ENCODE data around the gene CUL9.

DNA sequence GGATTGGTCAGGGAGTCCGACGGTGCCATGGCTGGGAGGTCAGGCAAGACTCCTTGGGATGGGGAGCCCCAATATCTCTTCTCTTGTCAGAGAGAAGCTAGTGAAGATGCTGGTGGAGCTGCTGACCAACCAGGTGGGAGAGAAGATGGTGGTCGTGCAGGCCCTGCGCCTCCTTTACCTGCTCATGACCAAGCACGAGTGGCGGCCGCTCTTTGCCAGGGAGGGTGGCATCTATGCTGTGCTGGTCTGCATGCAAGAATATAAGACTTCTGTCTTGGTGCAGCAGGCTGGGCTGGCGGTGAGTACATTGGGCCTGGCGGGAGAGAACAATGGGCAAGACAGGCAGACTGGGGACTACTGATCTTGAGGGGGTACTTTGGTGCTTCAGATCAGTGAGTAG, 10.9 kb downstream of the CUL9 start:
- no peak for TF ChIP-seq POLR2AphosphoS5 (IDR thresholded peaks at IDR 0.05; ENCODE audit: low read depth)
- TF ChIP-seq, protein P1, sequence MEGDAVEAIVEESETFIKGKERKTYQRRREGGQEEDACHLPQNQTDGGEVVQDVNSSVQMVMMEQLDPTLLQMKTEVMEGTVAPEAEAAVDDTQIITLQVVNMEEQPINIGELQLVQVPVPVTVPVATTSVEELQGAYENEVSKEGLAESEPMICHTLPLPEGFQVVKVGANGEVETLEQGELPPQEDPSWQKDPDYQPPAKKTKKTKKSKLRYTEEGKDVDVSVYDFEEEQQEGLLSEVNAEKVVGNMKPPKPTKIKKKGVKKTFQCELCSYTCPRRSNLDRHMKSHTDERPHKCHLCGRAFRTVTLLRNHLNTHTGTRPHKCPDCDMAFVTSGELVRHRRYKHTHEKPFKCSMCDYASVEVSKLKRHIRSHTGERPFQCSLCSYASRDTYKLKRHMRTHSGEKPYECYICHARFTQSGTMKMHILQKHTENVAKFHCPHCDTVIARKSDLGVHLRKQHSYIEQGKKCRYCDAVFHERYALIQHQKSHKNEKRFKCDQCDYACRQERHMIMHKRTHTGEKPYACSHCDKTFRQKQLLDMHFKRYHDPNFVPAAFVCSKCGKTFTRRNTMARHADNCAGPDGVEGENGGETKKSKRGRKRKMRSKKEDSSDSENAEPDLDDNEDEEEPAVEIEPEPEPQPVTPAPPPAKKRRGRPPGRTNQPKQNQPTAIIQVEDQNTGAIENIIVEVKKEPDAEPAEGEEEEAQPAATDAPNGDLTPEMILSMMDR (IDR thresholded peaks at IDR 0.05; ENCODE audit: insufficient read depth, low read length): no peak
- TF ChIP-seq, protein P2, sequence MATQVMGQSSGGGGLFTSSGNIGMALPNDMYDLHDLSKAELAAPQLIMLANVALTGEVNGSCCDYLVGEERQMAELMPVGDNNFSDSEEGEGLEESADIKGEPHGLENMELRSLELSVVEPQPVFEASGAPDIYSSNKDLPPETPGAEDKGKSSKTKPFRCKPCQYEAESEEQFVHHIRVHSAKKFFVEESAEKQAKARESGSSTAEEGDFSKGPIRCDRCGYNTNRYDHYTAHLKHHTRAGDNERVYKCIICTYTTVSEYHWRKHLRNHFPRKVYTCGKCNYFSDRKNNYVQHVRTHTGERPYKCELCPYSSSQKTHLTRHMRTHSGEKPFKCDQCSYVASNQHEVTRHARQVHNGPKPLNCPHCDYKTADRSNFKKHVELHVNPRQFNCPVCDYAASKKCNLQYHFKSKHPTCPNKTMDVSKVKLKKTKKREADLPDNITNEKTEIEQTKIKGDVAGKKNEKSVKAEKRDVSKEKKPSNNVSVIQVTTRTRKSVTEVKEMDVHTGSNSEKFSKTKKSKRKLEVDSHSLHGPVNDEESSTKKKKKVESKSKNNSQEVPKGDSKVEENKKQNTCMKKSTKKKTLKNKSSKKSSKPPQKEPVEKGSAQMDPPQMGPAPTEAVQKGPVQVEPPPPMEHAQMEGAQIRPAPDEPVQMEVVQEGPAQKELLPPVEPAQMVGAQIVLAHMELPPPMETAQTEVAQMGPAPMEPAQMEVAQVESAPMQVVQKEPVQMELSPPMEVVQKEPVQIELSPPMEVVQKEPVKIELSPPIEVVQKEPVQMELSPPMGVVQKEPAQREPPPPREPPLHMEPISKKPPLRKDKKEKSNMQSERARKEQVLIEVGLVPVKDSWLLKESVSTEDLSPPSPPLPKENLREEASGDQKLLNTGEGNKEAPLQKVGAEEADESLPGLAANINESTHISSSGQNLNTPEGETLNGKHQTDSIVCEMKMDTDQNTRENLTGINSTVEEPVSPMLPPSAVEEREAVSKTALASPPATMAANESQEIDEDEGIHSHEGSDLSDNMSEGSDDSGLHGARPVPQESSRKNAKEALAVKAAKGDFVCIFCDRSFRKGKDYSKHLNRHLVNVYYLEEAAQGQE (IDR thresholded peaks at IDR 0.05; ENCODE audit: insufficient replicate concordance, low read depth): no peak

Data from HL-60 (cell line).